HTERT RPE-1 (cell line): ENCODE measurements around the gene PPP4C.
"Not testable (repeated sequence)": the region's sequence is repeated elsewhere in the genome, so short reads cannot be mapped to it uniquely, and the experiment has no call there.

Source experiments
- in situ Hi-C: fragments of 300-500 bp; cut with MboI; formaldehyde crosslinking; loops from 4 replicates; pipeline ENCODE4 v1.14.3; 2020; ENCODE audit warnings: low sequenced_read_pairs

The PPP4C gene

GRCh38 chr16:30075503-30076275 lies at the start of gene PPP4C:
PPP4C (plus strand) TSS chr16:30075994; CDS start chr16:30076378, 384 bp downstream.
- in situ Hi-C loops, result no loop called here

- in situ Hi-C loops, result no loop called here
Observed at GRCh38 chr16:30026449-30026848, 49.3 kb upstream of the PPP4C start.

GRCh38 chr16:30027588-30028437 lies 48.0 kb upstream of the PPP4C start:
- in situ Hi-C loops, result no loop called here

GRCh38 chr16:30028438-30029076 lies 47.2 kb upstream of the PPP4C start:
- in situ Hi-C loops, result no loop called here

- in situ Hi-C loops, result no loop called here
Observed at GRCh38 chr16:30030011-30030685, 45.6 kb upstream of the PPP4C start.

- in situ Hi-C loops, result no loop called here
Observed at GRCh38 chr16:30030841-30031413, 44.9 kb upstream of the PPP4C start, which contains the start of gene TLCD3B. TLCD3B (minus strand) TSS chr16:30031271; CDS start chr16:30030527, 744 bp downstream.

- in situ Hi-C loops, result no loop called here
Observed at GRCh38 chr16:30031477-30031918, 44.3 kb upstream of the PPP4C start.

- in situ Hi-C loops, result no loop called here
Observed at GRCh38 chr16:30032083-30032819, 43.5 kb upstream of the PPP4C start.

GRCh38 chr16:30033270-30033669 lies 42.5 kb upstream of the PPP4C start:
- in situ Hi-C loops, result no loop called here

- in situ Hi-C loops, result no loop called here
Observed at GRCh38 chr16:30040221-30040620, 35.6 kb upstream of the PPP4C start.

- in situ Hi-C loops, result not testable (repeated sequence)
Observed at GRCh38 chr16:30040690-30041089, 35.1 kb upstream of the PPP4C start.

- in situ Hi-C loops, result no loop called here
Observed at GRCh38 chr16:30041841-30042240, 34.0 kb upstream of the PPP4C start.

- in situ Hi-C loops, result no loop called here
Observed at GRCh38 chr16:30046178-30046577, 29.6 kb upstream of the PPP4C start.

GRCh38 chr16:30046588-30046987 lies 29.2 kb upstream of the PPP4C start:
- in situ Hi-C loops, result no loop called here

- in situ Hi-C loops, result no loop called here
Observed at GRCh38 chr16:30049871-30050270, 25.9 kb upstream of the PPP4C start.

GRCh38 chr16:30051518-30051917 lies 24.3 kb upstream of the PPP4C start:
- in situ Hi-C loops, result no loop called here

GRCh38 chr16:30052671-30053372 lies 23.0 kb upstream of the PPP4C start:
- in situ Hi-C loops, result no loop called here

GRCh38 chr16:30053376-30054015 lies 22.3 kb upstream of the PPP4C start:
- in situ Hi-C loops, result no loop called here

GRCh38 chr16:30054451-30054850 lies 21.3 kb upstream of the PPP4C start:
- in situ Hi-C loops, result no loop called here
